Activated B cell treated with CpG ODN at 0.5 μM for 24 hours (primary cell): ENCODE results near the gene FAM210A. TPM values are rescaled to one million over a fixed set of nuclear protein-coding genes. Genes with fewer than 3 reads are reported as not detected.
"Not testable (repeated sequence)": the region's sequence is repeated elsewhere in the genome, so short reads cannot be mapped to it uniquely, and the experiment has no call there.

ENCODE experiments used
- ATAC-seq: fragments of 200-7000 bp; cut with Tn5 transposase; one replicate; pipeline ENCODE4 v1.10.0; 2021; ENCODE audit warnings: low read depth, mild to moderate bottlenecking, moderate library complexity
- CTCF ChIA-PET: fragments of 350-600 bp; sonication (Branson Sonifier 250); formaldehyde crosslinking; loops from one replicate; lab custom pipeline; 2021; ENCODE audit warnings: antibody characterized with exemption; lab: Charles Lee
- POLR2A ChIA-PET: fragments of 350-600 bp; sonication (Branson Sonifier 250); formaldehyde crosslinking; loops from one replicate; lab custom pipeline; 2021; ENCODE audit warnings: antibody characterized with exemption; lab: Charles Lee
- DNase-seq: peaks from one replicate; pipeline ENCODE4 v3.0.0; 2022
- H3K27ac Mint-ChIP-seq: one replicate; pipeline ENCODE4 v1.8.0; 2020; ENCODE audit warnings: mixed read lengths
- H3K27me3 Mint-ChIP-seq: one replicate; pipeline ENCODE4 v1.8.0; 2021; ENCODE audit warnings: mixed read lengths
- H3K36me3 Mint-ChIP-seq: one replicate; pipeline ENCODE4 v1.8.0; 2021; ENCODE audit warnings: low read depth, mixed read lengths
- H3K4me1 Mint-ChIP-seq: one replicate; pipeline ENCODE4 v1.8.0; 2021; ENCODE audit warnings: mixed read lengths
- H3K4me3 Mint-ChIP-seq: one replicate; pipeline ENCODE4 v1.8.0; 2020; ENCODE audit warnings: mild to moderate bottlenecking, mixed read lengths
- H3K9me3 Mint-ChIP-seq: one replicate; pipeline ENCODE4 v1.8.0; 2020; ENCODE audit warnings: mixed read lengths
- intact Hi-C: fragments of 100-400 bp; cut with micrococcal nuclease; formaldehyde crosslinking; loops from one replicate; pipeline ENCODE4 v1.15.1; 2024
- total RNA-seq: library from RNA; stranded (reverse); gene quantifications from 2 replicates; pipeline ENCODE4 v1.2.3, GENCODE V29; 2022
- TF ChIP-seq, protein P1 (sequence below): fragments of 200-600 bp; IDR thresholded peaks from one replicate; pipeline ENCODE4 v1.8.0; 2022; ENCODE audit warnings: antibody characterized with exemption, mild to moderate bottlenecking

The FAM210A gene
- total RNA-seq, 1 donor from 2014 or later = 12.6 TPM

DNA sequence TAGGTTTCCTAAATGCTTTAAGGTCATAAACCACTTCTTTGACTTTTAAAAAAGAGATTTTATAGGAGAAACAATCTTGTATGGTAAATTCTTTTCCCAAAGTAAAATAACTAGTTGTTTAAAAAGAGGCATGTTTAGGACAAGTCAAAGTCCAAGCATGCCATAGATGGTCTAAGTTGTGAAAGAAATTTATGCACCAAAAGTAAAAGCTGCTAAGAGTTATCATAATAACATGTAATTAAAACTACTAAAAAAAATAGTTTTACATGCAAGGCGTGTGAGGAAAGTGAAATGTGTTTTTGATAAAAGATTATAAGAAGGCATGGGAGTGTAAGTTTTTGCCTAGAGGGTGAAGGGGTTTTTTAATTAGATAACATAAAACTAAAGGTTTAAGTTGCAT is 22.5 kb downstream of the FAM210A start:
- Mint-ChIP-seq H3K4me3 (no peak overlapping the region), H3K36me3 (peaks cover 32% of the 10 kb centered on the region), H3K27ac (no peak overlapping the region), H3K27me3 (no peaks in the 10 kb centered on the region), H3K9me3 (peaks cover 7% of the 10 kb centered on the region), H3K4me1 (peaks cover 15% of the 10 kb centered on the region)
- no peak for DNase-seq
- ATAC-seq = no peak
- intact Hi-C loops = no loop called here
- ChIA-PET CTCF (no interaction called here), POLR2A (no interaction called here)
- TF ChIP-seq, protein P1, sequence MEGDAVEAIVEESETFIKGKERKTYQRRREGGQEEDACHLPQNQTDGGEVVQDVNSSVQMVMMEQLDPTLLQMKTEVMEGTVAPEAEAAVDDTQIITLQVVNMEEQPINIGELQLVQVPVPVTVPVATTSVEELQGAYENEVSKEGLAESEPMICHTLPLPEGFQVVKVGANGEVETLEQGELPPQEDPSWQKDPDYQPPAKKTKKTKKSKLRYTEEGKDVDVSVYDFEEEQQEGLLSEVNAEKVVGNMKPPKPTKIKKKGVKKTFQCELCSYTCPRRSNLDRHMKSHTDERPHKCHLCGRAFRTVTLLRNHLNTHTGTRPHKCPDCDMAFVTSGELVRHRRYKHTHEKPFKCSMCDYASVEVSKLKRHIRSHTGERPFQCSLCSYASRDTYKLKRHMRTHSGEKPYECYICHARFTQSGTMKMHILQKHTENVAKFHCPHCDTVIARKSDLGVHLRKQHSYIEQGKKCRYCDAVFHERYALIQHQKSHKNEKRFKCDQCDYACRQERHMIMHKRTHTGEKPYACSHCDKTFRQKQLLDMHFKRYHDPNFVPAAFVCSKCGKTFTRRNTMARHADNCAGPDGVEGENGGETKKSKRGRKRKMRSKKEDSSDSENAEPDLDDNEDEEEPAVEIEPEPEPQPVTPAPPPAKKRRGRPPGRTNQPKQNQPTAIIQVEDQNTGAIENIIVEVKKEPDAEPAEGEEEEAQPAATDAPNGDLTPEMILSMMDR = no peak

DNA sequence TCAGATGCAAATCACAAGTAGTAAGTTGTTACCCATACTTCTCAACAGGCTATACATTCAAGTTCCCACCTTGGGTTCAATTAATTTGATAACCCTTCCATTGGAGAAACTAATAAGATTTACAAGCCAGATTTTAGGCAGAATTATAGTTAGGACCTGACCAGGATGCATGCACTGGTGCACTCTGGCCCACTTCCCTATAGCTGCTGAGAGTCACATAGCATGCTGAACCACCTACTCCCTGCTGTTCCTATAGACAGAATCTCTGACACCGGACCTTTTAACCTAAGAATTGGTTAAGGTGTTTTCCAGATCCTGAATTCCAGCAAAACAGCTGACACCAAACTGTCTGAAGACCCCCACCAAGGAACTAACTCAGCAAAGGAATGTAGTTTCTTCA is 26.2 kb downstream of the FAM210A start:
- Mint-ChIP-seq H3K27me3 (no peaks in the 10 kb centered on the region), H3K4me1 (peaks cover 21% of the 10 kb centered on the region), H3K9me3 (peaks cover 7% of the 10 kb centered on the region), H3K27ac (peak overlapping the region; percentile 27), H3K4me3 (no peak overlapping the region), H3K36me3 (peaks cover 30% of the 10 kb centered on the region)
- intact Hi-C loops = no loop called here
- TF ChIP-seq, protein P1 = no peak
- no peak for DNase-seq
- CTCF ChIA-PET = interaction anchor here (1.5 kb wide), 1 partner anchor 113 kb away, joined by 3 read pairs; no protein-coding TSS in a partner anchor
- peak; percentile 86 for ATAC-seq
- POLR2A ChIA-PET = interaction anchor here (0.6 kb wide), 1 partner anchor 26 kb away, joined by 3 read pairs; the partner anchor contains the start of genes FAM210A and RNMT

DNA sequence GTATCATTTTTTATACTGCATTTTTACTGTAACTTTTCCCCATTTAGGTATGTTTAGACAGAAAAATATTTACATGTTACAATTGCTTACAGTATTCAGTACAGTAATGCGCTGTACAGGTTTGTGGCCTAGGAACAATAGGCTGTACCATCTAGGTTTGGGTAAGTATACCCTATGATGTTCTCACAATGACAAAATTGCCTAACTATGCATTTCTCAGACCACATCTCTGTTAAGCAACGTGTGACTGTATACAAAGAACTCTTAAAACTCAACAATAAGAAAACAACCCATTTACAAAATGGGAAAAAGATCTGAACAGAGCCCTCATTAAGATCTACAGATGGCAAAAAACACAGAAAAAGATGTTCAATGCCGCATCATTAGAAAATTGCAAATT is 29.4 kb downstream of the FAM210A start:
- ATAC-seq = no peak
- Mint-ChIP-seq H3K9me3 (peaks cover 4% of the 10 kb centered on the region), H3K27ac (no peak overlapping the region), H3K4me1 (peaks cover 31% of the 10 kb centered on the region), H3K4me3 (no peak overlapping the region), H3K36me3 (peaks cover 19% of the 10 kb centered on the region), H3K27me3 (no peaks in the 10 kb centered on the region)
- ChIA-PET CTCF (no interaction called here), POLR2A (no interaction called here)
- no peak for DNase-seq
- TF ChIP-seq, protein P1 = no peak
- intact Hi-C loops = no loop called here

DNA sequence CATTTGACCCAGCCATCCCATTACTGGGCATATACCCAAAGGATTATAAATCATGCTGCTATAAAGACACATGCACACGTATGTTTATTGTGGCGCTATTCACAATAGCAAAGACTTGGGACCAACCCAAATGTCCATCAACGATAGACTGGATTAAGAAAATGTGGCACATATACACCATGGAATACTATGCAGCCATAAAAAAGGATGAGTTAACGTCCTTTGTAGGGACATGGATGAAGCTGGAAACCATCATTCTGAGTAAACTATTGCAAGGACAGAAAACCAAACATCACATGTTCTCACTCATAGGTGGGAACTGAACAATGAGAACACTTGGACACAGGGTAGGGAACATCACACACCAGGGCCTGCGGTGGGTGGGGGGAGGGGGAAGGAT is 31.0 kb downstream of the FAM210A start:
- H3K9me3 Mint-ChIP-seq, CTCF ChIA-PET, POLR2A ChIA-PET, intact Hi-C loops, H3K4me3 Mint-ChIP-seq, H3K27me3 Mint-ChIP-seq, ATAC-seq, H3K27ac Mint-ChIP-seq, DNase-seq: not testable (repeated sequence)
- peaks cover 11% of the 10 kb centered on the region for H3K36me3 Mint-ChIP-seq
- peaks cover 30% of the 10 kb centered on the region for H3K4me1 Mint-ChIP-seq

DNA sequence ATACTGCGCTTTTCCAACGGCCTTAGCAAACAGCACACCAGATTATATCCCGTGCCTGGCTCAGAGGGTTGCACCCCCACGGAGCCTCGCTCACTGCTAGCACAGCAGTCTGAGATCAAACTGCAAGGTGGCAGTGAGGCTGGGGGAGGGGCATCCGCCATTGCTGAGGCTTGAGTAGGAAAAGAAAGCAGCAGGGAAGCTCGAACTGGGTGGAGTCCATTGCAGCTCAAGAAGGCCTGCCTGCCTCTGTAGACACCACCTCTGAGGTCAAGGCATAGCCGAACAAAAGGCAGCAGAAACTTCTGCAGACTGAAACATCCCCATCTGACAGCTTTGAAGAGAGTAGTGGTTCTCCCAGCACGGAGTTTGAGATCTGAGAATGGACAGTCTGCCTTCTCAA is 36.3 kb downstream of the FAM210A start:
- H3K27me3 Mint-ChIP-seq, CTCF ChIA-PET, H3K4me3 Mint-ChIP-seq, H3K27ac Mint-ChIP-seq, H3K36me3 Mint-ChIP-seq, ATAC-seq, H3K9me3 Mint-ChIP-seq, DNase-seq, intact Hi-C loops: not testable (repeated sequence)
- POLR2A ChIA-PET = interaction anchor here (0.6 kb wide), 1 partner anchor 80 kb away, joined by 3 read pairs; no protein-coding TSS in a partner anchor
- H3K4me1 Mint-ChIP-seq = peaks cover 22% of the 10 kb centered on the region

DNA sequence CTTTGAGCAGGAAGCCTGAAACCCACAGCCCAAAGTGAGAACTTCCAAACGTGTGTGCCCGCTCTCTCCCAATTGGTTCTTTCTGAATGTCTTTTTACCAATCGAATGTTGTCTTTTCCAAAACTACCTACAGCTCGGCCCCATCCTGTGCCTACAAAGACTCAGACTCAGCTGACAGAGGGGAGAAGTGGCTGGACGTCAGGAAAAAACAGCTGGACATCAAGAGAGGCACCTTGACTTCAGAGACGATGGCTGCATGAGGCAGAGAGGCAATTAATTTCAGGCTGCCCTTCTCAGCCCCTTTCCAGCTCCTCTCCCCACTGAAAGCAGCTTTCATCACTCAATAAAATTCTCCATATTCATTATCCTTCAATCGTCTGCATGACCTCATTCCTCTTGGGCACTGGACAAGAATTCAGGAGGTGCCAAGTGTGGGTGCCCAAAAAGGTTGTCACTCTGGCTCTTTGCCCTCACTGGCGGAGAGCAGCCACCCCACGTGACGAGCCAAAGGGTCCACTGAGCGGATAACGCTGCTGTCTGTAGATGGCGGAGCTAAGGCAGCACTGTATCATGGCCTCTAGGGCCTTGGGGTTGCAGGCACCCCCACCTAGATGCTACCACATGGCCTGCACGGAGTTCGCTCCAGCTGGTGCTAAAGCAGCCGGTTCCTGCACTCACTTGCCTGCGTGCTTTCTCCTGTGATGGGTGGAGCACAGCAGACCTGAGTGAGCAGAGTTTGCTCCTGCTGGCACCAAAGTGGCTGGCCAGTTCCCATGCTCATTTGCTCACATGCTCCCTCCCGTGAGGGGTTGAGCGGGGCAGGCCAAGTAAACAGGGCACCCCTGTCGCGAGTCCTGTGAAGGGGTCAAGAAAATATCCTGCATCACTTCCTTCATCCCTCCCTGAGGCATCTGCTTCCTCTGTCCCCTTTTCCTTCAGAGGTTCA is 37.9 kb downstream of the FAM210A start:
- CTCF ChIA-PET = no interaction called here
- H3K36me3 Mint-ChIP-seq = peaks cover 9% of the 10 kb centered on the region
- ATAC-seq (no peak), DNase-seq (no peak)
- intact Hi-C loops = no loop called here
- TF ChIP-seq, protein P1 = no peak
- H3K27me3 Mint-ChIP-seq = no peaks in the 10 kb centered on the region
- POLR2A ChIA-PET = no interaction called here
- H3K4me1 Mint-ChIP-seq = peaks cover 17% of the 10 kb centered on the region
- peaks cover 4% of the 10 kb centered on the region for H3K9me3 Mint-ChIP-seq
- no peak overlapping the region for H3K4me3 Mint-ChIP-seq
- H3K27ac Mint-ChIP-seq = no peak overlapping the region
